HG03139 (cell line): ENCODE data around the gene WNT6.

Experiments used
- ATAC-seq: cut with Tn5 transposase; IDR thresholded peaks from one replicate; pipeline ENCODE4 v1.9.1; 2021; ENCODE audit not compliant: unreplicated experiment

Gene WNT6

GRCh38 chr2:218890369-218890768 lies 30.8 kb downstream of the WNT6 start:
- no peak for ATAC-seq

DNA sequence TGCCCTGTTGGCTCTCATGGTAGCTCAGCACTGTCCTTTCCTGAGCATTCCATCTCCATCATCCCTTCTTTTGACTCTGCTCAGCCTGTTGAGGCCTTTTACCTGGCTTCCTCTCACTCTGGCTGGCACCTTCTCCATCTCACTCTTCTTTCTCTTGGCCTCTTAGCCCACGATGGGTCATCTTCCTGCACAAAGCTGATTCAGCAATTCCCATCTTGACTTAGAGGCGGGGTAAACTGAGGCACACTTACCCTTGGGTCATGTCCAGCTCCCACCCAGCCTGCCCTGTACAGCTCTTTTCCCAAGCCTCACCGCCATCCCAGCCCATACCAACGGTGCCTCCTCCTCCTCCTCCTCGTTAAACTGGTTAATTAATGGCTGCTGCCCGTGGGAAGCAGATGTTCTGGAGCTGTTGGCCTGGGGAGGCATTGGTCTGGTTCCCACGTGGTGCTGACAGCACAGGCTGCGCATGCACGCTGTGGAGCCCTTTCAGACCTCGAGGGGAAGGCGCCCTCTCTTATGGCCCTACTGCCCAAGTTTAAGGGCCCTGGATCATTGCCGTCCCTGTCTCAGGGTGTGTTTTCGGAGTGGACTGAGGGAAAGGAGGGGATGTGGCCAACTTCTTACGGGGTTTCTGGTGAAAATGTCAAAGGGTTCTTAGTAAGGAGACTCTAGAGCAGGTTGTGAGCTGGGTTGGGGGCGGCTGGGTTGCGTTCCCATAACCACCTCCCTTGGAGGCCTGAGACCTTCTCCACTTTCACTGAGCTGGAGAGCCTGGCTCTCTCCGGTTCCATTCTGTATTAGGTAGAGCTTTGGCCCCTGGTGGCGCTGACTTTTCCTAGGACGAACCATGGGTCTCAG lies 31.9 kb downstream of the WNT6 start:
- ATAC-seq, result no peak

- peak; percentile 34 for ATAC-seq
Observed at GRCh38 chr2:218892693-218893348, 33.2 kb downstream of the WNT6 start.

GRCh38 chr2:218893349-218894150 lies 33.9 kb downstream of the WNT6 start:
- no peak for ATAC-seq

DNA sequence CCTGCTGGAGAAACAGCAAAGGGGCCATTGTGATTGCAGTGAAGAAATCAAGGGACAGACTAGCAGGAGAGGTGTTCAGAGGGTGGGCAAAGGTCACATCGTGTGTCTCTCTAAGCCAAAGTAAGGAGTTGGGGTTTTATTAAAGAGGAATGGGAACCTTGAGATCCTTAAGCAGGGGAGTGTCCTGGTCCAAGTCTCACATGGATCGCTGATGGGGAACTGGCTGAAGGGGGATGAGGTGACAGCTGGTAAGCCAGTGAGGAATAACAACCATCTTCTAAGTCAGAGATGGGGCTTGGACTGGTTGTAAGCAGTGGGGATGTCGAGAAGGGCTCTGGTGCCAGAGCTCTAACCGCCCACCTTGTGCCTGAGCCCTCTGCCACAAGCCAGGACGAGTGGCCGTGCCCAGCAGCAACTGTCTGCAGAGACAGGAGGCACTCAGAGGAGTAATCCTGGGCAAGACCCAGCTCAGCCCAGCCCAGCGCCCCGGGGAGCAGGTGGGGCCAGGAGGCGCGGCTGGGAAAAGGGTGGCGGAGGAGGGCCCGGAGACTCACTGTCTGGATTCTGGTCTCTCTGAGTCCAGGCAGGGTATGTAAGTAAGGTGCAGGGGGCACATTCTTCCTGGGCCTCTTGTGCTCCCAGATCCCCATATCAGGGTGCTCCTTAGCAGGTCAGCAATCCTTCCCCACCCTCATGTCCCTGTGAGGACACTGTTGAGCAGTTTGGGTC lies 34.7 kb downstream of the WNT6 start:
- no peak for ATAC-seq

GRCh38 chr2:218894880-218895157 lies 35.2 kb downstream of the WNT6 start:
- no peak for ATAC-seq

GRCh38 chr2:218895326-218895725 lies 35.7 kb downstream of the WNT6 start:
- ATAC-seq, result no peak

DNA sequence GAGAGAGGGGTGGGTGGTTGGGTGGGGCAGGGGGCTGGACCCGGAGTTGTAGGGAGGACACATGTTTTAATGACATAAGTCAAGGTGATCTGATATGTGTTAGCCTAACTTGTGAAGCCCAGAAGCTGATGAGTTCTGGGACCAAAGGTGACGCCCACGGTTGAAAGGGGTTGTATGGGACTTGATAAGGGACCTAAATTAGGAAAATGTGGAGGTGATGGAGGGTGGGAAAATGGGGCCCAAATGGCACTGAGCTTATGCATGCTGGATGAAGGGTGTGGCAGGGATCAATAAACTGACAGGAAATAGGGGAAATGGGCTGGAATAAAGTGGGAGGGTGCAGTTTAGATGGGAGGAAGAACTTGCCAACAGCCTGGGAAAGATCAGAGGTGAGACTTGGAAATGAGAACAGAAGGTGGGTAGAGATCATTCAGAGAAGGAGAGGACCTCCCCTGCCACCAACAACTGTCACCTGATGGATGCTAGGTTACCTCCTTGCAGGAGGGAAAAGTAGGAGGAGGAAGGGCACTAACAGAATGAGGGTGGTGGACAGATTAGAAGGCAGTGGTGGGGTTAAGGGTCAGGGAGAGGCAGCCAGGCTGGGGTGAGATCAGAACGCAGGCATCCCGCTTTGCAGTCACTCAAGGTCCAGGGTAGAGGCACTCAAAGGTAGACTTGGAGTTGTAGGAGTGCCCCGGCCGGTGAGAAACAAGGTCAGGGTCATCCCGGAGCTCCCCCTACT lies 36.3 kb downstream of the WNT6 start:
- ATAC-seq, result no peak

DNA sequence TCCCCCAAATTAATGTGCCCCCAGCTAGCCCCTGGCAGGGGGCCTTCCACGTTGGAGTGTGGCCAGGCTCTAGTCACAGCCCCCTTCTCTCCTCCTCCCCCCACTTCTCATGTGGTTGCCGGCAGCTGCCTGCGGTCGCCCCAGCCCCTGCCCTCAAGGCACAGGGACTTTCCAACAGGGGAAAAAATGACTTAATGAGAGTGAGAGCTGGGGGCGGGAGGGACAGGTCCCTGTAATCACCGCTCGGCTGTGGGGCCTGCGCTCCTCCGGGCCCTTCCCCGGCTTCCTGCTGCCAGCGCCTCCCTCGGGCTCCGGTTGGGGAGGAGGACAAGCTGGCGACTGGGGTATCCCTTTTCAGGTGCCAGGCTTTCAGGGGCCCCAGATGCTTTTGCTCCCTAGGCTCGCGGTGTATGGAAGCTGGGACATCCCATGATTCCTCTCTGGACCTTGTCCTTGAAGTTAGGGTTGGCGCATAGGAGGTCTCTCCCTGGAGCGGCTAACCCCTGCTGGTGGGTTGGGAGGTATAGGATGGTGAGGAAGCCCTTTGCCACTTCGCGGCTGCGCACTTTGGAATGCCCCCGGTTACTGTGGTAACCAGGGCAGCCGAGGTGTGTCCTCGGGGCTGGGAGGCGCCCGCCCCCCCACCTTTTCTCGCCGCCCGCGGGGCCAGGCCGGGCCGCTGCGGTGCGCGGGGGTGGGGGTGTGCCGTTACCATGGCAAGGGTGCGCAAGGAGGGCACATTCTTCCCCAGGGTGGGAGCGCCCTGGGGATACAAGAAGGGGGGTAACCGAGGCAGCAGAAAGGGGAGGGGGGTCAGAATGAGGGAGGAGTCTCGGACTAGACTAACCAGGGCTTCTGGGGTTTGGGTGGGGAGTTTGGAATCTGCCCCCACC lies 37.1 kb downstream of the WNT6 start:
- peak; percentile 52 for ATAC-seq

GRCh38 chr2:218897394-218898108 lies 37.9 kb downstream of the WNT6 start:
- ATAC-seq, result no peak

DNA sequence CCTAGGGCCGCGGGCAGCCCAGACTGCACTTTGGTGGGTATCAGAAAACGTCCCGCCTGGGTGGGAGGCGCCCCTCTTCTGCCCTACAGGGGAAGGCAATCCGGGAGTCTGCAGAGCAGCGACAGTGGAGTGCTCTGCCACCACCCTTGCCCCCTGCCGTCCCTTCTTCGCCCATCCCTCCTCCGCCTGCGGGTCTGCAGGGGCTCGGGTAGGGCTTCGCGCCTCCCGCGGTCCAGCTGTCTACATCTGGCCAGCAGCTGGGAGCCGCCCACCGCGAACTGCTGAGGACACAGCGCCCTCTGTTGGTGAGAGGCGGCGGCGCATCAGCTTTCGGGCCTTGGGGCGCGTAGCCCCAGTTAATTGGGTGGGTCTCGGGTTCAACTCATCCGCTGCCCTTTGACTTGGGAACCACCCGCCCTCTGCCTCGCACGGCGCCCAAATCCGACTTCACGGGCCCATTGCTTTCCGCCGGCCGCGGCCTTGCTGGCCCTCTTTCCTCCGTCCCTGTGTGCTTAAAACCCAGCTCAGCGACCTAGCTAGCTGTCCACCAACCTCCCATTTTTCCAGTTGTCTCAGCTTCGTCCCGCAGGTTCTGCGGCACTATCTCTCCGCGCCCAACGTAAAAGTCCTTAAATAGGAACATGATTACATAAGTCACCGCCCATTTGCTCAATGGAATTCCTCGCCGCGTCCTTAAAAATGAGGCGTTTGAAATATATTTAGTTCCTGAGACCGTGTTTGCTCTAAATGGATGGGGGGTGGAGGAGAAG lies 38.7 kb downstream of the WNT6 start:
- no peak for ATAC-seq

- ATAC-seq, result no peak
Observed at GRCh38 chr2:218899147-218899546, 39.5 kb downstream of the WNT6 start.

DNA sequence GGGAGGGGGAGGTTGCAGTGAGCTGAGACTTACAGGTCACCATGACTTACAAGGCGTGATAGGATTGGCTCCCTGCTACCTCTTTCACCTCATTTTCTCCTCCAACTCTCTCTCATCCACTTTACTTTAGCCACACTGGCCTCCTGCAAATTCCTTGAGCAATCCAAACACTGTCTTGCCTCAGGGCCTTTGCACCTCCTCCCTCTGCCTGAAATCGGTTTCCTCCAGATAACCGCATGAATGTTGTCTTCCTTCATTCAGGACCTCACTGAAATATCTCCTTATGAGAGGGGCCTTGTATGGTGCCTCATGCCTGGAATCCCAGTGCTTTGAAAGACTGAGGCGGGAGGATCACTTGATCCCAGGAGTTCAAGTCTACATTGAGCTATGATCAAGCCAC lies 42.8 kb downstream of the WNT6 start:
- ATAC-seq, result no peak

- no peak for ATAC-seq
Observed at GRCh38 chr2:218904176-218904575, 44.6 kb downstream of the WNT6 start.

DNA sequence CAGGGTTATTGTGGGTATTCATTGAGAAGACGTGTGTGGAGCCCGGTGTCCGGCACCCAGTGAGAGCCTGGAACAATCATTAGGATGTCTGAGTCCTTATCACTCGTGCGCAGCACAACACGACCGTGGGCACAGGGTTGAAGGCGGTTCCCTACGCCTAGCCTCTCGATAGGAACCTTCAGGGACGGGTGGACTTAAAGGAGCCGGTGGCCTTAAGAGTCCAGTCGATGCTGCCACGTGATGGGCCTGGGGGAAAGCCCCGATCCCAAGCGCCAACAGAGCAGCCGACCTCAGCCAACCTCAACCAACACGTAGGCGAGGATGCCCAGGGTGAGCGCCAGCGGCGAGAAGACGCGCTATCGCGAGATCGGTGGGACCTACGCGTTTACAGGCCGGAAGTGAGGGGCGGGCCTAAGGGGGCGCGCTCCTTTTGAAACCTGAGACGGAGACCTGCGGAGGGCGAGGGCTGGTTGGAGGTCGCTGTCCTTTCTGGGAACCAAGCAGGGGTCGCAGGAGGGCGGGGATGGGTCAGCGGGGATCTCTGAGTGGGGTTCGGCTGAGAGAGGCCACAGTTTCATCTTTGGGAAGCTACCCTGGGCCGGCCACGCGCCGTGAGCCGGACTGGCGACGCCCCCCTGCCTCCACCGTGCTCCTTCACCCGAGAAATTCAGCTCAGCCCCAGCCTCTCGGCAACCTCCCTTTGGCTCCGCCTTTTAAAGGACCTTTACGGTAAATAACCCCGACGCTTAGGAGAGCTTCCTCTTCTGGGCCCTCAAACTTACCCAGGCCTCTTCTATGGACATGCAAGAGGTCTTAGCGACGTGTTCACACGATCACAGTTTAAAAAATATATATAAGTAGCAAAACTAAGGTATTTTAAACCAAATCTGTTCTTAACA lies 49.4 kb downstream of the WNT6 start:
- peak; percentile 94 for ATAC-seq

GRCh38 chr2:218910741-218911140 lies 51.1 kb downstream of the WNT6 start:
- ATAC-seq, result no peak

- no peak for ATAC-seq
Observed at GRCh38 chr2:218920504-218920903, 60.9 kb downstream of the WNT6 start.
